Dedifferentiated amniotic fluid mesenchymal stem cell (primary cell): Measurements from ENCODE around the gene TXNDC11.

ENCODE experiments used
- DNase-seq: peaks from one replicate; pipeline ENCODE4 v3.0.0-alpha.2; 2016; ENCODE audit errors: extremely low spot score

Gene TXNDC11

DNA sequence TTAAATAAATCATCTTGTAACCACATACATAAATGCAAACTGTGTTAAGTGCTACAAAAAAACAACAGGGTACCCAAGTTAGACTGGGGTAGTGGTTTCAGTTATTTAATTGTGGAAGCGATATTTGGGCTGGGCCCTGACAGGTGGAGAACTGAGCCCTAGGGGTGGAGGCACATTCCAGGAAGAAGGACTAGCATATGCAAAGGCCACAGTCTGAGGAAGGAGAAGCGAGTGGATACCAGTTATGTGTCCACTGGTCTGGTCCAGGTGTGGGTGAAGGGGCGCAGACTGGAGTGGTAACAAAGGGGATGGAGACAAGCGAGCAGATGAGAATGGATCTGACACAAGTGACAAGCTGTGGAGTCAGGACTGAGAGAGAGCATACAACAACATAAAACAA lies 22.9 kb downstream of the TXNDC11 start:
- DNase-seq: no peak

DNA sequence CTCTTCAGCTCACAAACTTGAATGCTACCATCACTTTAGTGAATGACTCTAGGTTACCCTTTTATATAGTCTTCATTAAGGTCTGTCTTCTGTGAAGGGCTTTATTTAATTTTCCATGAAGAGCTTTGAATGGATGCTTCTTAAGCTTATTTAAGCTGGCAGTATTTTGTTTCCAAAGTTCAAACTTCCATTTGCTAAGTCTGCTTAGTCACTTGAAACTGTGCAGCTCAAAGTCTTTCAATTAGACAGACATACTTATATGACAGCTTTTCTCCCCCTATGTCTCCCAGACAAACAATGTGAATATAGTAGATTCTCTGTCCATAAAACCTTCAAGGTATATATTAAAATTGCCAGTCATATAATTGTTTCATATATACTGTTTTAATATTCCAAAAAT lies 23.5 kb downstream of the TXNDC11 start:
- no peak for DNase-seq

DNA sequence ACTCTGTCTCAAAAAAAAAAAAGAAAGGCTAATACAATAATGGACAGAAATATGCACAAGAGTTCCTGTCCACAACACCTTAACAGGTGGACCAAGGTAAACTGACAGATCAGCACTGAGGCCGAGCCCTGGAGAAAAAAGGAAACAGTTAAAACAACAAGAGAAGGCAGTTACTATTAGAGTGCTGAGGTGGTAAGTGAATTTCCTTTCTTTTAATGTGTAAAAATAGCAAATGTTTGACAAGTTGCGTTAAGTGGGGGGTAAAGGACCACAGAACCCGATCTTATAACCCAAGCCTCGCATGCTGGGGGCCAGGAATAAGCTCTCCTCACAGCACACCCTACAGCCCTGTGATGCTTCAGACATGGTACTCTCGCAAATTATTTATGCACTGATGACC lies 24.8 kb downstream of the TXNDC11 start:
- no peak for DNase-seq

DNA sequence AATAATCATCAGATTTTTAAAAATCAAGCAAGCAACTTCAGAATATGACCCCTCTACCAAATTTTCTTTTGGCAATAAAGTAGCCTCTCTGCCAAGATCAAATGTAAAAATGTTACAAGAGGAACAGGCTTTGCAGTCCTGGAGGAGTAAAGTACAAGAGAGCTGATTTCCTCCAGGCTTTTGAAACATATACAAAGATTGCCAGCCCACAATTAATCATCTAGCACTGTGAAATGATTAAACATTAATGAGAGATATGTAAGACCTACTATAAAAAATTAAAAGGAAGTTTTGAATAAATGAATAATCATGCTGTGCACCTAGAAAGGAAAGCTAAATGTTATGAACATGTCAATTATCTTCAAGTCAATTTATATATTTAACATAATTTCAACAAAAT lies 26.3 kb downstream of the TXNDC11 start:
- no peak for DNase-seq

DNA sequence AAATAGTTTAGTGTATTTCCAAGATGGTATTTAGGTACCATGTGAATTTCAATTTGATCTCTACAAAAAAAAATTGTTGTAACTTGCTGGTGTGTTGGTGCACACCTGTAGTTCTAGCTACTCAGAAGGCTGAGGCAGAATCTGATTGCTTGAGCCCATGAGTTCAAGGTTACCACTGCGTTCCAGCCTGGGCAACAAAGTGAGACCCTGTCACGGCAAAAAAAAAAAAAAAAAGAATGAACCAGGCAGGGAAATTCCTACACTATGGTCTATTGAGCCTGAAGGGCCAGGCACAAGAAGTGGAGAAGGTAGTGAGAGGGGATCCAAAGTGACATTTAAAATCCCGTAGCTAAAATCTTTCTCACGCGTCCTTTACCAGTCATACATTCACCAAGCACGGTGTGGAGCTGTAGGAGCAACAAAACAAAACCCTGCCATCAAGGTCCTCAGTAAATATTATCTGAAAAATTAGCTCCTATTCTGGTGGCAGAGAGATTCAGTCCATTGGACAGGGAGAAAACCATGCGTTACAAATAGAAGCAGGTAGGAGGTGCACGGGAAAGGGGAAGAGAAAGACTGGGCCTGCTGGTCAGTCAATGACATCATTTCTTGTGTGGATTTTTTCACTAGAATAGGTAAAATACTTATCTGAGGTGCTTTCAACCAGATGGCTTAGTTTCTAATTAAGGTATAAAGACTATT lies 27.3 kb downstream of the TXNDC11 start:
- no peak for DNase-seq

DNA sequence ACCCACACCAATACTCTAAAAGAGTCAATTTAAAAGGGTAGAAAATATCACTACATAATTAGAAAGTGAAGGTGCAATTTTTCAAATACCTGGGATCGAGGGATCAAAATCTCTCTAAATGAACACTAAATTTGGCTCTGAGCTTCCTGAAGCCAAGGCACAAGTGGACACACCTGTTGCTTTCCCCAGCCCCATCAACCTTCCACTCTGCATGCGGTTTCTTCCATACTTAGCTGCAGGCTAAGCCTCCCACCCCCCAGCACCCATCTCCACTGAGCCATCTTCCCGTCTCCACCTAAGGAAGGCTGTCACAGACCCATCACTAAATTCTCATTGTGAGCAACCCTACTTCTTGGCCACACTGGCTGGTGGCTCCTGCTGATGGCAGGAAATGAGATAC lies 30.5 kb downstream of the TXNDC11 start:
- no peak for DNase-seq

DNA sequence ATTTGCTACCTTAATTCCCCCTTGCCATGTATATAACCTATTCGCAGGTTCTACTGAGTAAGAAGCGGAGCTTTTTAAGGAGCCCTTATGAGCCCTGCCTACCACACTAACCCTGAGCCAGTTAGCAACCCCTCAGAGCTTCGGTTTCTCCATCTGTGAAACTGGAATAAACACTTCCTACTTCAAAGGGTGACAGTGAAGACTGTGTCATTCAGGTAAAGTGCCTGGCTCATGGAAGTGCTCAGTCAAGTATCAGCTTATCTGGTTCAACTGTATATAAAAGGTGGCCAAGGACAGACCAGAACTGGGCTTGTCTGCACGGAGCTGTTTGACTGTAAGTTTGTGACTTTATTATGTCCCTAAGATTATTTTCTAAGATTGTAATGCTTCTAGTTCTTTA lies 31.0 kb downstream of the TXNDC11 start:
- DNase-seq: no peak

DNA sequence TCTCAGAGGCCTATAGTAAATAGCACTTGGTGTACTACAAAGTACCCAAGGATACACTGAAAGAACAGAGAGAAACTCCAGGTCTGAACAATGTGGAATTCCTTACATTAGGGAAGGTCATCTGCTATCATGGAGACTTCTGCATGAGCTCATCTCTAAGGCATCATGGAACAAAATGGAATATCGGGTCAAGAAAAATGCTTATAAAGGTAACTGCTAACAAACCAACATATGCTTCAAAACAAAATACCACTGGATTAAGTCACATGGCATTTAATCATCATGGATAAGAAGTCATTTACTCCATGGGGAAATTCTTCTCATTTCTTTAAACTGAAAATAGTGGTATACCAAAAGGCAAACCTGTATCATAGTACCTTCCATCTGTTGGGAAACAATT lies 34.2 kb downstream of the TXNDC11 start:
- DNase-seq: no peak

DNA sequence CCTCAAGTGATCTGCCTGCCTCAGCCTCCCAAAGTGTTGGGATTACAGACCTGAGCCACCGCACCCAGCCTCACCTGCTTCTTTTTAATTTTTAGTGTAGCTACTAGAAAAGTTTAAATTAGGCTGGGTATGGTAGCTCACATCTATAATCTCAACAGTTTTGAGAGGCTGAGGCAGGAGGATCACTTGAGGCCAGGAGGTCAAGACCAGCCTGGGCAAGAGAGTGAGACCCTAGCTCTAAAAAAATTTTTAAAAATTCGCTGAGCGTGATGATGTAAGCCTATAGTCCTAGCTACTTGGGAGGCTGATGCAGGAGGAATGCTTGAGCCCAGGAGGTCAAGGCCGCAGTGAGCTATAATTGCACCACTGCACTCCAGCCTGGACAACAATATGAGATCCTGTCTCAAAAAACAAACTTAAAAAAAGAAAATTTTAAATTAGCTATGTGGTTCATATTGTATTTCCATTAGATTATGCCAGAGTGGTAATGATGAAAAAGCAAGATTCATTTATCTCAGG lies 34.9 kb downstream of the TXNDC11 start:
- no peak for DNase-seq

DNA sequence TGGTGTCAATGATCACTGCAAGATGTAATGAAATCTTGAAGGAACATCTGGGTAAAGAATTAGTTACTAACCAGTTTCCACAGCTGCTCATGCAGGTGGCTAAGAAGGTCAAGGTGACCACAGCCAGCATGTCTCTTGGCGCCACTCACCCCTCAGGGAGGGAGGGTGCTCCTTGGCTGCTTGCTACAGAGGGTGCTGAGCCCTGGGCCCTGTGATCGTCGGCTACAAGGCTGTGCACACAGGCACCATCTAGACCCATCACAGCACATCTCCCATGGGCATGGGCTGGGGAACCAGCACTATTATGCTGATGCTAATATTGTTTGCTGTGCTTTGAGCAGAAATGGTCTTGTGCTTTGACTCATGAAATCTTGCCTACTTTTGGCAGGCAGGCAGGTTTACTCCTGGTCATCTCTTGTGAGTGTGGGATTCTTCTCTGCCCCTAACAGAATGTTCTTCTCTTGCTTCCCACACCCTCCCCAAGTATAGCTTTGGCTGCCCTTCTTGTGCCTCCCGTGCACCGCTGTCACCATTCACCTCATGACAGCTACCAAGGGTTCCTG lies 36.4 kb downstream of the TXNDC11 start:
- DNase-seq: no peak

DNA sequence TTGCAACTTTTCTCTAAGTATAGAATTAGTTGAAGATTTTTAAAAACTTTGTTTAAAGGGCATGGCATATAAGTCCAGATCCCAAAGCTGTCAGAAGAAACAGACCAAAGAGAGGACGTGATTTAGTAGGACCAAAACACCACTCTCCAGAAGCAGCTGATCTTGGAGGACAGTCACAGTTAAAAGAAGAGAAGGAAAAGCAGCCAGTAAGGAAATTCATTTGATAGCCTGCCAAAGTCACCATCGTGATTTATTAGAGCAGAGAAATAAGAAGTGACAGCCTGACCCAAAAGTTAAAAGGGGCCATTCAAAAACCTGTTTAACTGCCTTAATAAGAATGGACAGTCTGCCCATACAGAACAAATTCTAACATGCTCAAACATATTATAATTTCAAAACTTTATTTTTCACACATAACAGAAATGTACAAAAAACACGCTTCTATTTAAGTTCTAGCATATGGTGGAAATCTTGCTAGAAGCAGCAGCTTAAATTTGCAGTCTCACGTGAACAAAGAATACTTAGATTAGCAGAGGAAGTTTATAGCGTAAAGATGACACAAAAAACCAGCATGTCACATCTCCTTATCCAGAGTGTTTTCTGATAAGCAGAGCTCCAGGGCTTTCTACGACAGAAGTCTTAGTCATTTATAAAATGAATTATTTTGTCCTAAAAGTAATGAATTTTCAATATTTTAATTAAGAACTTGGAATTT lies 37.2 kb downstream of the TXNDC11 start:
- no peak for DNase-seq

DNA sequence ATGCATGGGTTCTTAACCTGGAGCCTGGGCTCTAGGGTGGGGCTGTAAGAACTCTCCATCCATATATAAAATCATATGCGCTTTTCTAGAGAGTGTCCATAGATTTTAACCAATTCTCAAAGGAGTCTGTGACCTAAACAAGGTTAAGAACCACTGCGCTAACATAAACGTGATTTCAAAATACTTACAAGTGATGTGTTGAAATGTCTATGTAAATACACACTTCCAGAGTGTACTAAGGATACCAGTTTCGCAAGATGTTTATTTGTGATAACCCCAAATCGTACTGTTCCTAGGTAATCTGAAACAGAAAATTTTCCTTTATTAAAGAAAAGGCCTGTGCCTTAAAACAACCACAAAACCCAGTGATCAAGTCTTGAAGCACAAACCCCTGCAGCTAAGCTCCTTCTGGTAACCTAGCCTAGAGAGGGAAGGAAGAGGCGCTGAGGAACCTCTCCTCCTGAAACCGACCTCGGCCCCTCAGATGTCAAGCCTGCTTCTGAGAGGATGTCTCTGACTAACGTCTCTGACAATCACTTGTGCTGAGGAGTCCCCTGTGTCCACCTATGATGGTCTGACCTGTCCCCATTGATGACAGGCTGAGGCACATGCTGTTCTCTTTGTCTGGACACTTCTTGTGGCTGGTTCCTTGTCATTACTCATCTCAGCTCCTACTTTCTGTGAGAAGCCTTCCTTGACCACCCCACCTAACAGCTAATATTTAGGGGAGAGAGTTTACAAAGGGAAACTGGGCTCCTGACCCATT lies 42.2 kb downstream of the TXNDC11 start:
- no peak for DNase-seq

DNA sequence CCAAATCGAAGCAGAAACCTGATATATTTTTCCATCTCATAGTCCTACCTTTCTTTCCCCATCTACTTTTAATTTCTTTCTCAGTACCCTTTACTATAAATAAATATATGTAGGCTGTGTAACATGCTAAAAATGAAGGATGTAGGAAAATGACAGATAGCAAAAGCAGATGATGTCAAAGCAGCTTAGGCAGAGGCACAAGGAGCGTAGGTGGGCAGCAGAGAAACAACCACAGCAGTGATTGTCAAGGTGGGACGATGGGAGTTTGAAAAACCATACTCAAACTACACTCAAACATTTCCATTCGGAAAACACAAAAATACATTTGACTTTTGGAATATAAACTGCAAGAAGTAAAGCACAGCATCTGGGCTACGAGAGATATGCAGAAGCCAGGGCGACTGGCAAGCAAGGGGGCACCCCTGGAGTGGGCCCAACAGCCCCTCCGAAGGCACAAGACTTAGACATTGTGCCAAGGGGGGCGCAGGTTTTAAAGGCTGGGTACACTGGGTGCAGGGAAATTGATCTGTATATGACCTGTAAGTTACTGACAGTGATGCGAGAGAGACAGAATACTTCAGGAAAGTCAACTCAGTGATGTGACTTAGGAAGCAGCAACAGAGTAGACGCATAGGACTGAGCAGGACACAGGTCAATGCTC lies 43.3 kb downstream of the TXNDC11 start:
- DNase-seq: no peak

DNA sequence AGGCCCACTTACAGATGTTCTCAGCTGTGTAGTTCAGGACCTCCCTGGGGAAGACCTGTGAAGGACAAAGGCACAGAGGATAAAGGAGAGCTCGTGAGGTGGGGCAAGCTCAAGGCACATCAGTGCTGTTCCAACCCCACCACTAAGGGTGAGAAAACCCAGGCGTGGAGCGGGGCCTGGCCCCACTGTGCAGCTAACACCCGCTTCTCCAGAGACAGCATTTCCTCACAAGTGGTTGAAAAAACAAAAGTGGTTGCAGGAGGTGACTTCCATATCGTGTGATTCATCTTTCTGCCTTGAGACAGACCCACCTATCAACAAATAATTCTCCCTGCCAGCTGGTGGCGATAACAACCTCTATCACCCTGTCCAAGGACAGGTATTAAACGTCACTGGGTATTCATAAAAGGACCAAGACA lies 44.4 kb downstream of the TXNDC11 start:
- DNase-seq: no peak

DNA sequence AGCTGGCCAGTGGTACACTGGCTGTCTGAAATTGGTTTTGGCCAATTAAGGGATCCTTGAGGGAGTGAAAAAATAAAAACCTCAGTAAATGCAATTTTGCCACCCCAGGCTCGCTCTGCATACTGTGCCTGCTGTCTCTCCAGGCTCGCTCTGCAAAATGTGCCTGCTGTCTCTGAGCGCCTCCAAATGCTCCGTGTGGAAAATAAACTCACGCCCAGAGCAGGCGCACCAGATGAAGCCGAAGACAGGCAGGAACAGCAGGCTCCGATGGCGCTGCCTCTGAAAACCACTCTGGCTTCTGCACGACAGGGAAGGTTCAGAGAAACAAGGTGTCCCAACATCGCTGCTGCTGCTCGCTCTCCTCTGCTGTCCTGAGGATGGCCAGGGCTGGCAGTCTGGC lies 45.3 kb downstream of the TXNDC11 start:
- DNase-seq: no peak

DNA sequence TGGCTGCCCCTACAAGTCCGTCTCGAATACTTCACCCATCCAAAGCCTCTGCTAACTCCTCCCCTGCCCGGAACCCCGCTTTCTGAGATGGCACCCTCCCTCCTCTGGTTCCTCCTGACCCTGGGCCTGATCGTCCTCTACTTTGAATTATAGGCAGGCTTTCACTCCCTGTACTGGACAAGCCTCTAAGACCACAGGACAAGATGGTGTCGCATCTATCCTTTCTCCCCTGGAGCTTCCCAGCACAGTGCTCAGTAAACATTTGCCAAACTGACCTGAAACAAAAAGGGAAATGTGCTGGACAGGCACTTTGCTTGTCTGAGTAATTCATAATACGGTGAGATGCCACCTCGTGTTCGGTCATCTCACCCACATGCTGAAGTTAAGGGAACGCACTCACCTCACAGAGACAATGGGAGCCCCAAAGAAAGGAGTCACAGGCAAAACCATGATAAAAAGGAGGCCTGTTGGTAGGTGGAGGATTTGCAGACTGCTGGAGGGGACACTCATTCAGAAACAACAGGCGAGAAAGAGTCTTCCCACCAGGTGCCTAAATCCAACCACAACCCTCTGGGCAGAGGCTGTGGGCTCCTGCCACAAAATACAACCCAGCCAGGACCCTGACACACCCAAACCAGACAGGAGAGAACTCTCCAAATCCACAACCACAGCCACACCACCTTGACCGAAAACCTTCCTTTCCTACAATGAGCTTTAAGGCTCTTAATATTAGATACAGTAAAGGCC lies 46.2 kb downstream of the TXNDC11 start:
- no peak for DNase-seq

DNA sequence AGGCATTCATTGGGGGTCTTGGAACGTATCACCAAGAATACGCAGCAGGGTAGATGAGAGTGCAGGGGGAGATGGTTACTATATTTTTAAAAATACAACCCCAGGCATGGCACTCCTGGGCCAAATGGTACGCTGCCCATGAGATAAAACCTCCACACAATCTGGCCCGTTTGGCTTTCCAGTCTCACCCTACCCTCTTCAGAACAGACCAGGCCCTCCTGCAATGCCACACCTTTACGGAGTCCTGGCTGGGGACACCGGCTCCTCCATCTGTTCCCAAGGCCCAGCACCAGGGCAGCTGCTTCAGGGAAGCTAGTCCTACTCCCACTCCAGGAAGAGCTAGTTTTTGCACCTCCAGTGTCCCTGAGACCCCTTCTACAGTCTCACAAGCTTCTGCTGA lies 50.0 kb downstream of the TXNDC11 start:
- no peak for DNase-seq

DNA sequence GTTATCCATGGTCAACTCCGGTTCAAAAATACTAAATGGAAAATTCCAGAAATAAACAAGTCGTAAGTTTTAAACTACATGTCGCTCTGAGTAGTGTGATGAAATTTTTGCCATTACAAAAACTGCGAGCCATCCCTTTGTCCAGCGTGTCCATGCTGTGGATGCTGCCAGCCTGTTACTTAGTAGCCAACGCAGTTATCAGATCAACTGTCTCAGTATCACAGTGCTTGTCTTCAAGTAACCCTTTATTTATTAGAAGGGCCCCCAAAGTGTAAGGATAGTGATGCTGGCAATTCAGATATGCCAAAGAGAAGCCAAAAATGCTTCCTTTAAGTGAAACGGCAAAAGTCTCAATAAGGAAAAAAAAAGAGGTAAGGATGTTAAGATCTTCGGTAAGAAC lies 50.5 kb downstream of the TXNDC11 start:
- no peak for DNase-seq

DNA sequence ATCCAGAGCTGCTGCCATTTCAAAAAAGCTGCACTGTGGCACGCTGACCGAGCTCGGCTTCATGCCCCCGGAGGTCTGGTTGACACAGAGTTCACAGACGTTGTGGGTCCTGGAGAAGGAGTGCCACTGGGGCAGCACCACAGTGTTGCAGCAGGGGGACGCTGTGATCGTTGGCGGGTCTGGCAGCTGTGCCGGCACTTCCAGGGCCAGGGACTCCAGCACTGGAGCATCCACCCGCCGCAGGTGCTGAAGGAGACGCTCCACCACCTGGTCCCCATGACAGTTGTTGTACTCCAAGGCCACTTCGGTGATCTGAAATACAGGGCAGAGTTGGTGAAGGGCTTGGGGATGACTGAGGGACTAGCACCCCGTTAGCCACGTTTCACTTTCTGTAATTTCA lies 50.9 kb downstream of the TXNDC11 start:
- no peak for DNase-seq

DNA sequence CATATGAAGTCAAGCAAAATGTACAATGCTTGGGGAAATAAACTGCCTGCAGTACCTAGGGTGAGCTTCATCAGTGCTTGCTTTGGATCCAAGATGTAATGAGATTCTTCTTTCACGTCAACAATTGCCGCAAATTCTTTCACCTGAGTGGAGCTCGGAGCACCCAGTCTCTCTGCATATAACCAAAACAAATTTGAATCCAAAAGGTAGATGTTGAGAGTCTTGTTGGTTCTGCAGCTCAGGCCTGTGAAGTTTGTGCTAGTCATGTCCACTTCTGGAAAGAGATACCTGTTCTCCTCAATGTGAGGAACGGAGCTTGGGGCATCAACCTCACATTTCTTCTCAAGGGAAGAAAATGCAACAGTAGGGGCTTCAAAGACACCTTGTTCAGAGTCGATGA lies 51.4 kb downstream of the TXNDC11 start:
- DNase-seq: no peak
